ENCODE data around the gene ADAMTS17.
"Not testable (repeated sequence)": the region's sequence is repeated elsewhere in the genome, so short reads cannot be mapped to it uniquely, and the experiment has no call there.

The ADAMTS17 gene

DNA sequence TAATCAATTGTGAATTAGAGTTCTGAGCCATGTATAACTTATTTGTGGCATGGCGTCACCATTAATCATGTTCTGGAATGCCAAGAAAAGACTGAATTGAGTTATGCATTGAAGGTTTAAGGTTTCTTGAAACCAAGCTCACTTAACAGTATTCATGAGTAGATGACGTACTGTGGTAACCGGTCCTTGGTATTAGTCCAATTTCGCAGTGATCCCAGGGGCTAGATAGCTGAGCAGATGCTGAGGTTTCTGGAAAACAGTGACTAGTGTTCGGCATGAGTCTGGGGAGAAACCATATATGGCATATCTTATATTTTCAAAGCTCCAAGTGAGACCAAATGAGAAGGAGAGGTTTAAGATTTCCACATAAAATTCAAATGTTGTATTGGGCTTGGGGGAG is 390.3 kb downstream of the ADAMTS17 start:
- no peak for DNase-seq (ENCODE audit: low read depth in 2 of 2)

DNA sequence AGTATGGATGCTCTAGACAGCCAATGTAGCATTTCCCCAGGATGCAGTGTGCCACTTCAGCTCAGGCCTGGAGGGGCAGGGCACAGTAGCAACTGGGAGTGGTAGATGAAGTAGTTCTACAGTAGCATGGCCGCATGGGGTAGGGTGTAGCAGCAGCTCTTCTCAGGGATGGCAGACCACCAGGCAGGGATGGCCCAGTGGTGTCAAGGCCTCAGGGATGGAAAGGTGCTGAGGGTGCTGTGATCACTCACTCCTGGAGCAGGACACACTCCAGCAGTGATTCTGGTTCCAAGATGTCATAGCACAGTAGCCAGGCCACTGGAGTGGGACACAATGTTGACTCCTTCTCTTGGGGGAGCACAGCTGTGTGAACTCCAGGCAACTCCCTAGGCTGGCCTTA is 397.6 kb downstream of the ADAMTS17 start:
- no peak for DNase-seq (ENCODE audit: low read depth in 2 of 2)

GRCh38 chr15:99943466-99943865 is 398.3 kb downstream of the ADAMTS17 start:
- DNase-seq (ENCODE audit: low read depth in 2 of 2): no peak

DNA sequence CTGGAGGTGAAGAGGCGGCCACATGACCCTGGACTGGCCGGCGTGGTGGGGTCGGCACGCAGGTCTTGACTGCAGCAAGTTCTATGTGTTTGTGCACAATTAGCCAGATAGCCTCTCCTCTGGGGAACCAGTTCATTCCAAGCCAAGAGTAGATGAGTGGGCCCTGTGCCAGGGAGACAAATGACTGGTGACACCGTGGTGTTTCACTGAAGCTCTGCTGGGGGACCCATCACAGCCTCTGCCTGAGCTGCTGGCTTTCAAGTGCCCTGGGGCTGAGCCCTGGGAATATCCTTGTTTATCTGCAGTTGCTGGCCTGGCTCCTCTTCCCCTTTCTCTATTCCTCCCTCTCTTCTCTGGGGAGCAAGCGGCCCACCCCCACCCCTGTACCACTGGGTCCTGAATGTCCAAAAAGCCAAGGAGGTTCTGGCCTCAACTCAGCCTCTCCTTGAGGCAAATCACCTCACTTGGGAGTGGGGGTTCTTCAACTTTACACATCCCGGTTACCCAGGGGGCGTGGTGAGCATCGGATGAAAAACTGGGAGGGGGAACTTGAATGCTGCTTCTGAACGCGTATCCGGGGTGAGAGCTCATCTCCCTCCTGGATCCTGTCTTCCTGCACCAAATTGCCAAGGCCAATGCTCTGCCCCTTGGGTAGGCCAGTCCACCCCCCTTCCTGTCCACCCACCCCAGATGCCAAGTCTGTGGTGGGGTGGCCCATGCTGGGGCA is 408.9 kb downstream of the ADAMTS17 start:
- DNase-seq (ENCODE audit: low read depth in 2 of 2): no peak

- DNase-seq (ENCODE audit: low read depth in 2 of 2): no peak
Observed at GRCh38 chr15:99931703-99932603, 409.8 kb downstream of the ADAMTS17 start.

DNA sequence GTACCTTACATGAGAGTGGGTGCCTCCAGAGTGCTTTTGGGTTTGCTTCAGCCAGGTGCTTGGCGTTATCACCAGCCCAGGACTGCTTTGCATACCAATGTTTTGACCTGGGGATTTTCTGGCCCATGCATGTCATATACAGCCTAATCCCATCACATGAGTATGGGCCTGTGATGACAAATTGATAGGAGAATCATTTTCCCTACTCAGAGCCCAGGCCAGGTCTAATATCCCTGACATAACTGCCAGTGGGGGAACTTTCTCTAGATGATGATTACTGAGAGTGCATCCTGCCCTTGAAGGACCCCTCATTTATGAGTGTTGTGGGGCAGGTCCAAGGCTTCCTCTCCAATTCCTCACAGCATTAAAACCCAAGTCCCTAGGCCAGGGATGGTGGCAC is 411.1 kb downstream of the ADAMTS17 start:
- no peak for DNase-seq (ENCODE audit: low read depth in 2 of 2)

DNA sequence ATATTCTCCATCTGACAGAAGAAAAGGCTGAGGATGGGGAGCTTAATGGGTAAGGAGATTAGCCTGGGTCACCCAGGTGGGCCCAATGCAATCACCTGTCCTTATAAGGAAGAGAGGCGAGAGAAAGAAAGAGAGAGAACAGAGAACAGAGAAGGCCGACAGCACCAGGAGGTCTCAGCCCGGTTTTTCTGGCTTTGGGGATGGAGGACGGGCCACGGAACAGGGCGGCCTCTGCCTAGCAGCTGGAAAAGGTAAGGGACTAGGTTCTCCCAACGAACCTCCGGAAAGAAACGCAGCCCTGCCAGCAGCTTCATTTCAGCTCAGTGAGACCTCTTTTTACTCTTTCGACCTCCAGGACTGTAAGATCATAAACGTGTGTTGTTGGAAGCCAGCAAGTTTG is 412.5 kb downstream of the ADAMTS17 start:
- no peak for DNase-seq (ENCODE audit: low read depth in 2 of 2)

GRCh38 chr15:99928429-99928981 is 413.3 kb downstream of the ADAMTS17 start:
- peak; percentile 85 to 86 for DNase-seq (ENCODE audit: low read depth in 2 of 2)

- not testable (repeated sequence) for DNase-seq (ENCODE audit: low read depth in 2 of 2)
Observed at GRCh38 chr15:99926532-99926931, 415.2 kb downstream of the ADAMTS17 start.

DNA sequence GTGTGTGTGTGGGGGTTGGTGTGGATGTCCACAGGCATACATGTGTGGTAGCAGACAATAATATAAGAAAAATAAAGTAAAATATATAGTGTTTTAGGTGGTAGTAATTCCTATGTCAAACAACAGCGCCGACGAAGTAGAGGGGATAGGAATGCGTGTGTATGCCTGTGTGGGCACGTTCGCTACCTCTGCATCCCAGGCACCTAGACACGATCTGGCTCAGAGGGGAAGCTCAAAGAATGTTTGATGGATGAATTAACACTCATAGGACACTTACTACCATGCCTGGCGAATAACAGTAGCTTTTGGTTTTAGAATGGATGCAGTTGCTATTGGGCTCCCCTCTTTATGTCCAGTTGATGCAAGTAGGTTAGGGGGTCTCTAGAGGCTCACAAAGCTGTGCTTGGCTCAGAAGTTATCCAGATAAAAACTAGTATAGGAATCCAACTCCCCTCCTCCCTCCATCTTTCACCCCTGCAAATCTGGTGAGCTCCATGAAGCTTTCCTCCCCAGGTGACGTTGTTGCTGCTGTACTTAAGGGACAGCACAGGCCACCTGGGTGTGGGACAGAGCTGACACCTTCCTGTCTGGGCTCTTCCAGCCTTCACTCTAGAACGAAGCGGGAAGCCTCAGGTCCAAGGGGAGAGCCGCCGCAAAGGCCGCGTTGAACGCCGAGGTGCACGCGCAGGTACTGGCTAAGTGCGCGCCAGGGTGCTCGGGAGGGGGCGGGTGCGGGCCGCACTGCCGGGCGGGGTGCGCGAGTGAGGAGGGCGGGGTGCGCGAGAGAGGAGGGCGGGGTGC is 415.9 kb downstream of the ADAMTS17 start:
- peak; percentile 55 to 70 for DNase-seq (ENCODE audit: low read depth in 2 of 2)

- DNase-seq (ENCODE audit: low read depth in 2 of 2): no peak
Observed at GRCh38 chr15:99923711-99924110, 418.1 kb downstream of the ADAMTS17 start.
